ENCODE results near the gene GLIS2. TPM values are rescaled to one million over a fixed set of nuclear protein-coding genes. Genes with fewer than 3 reads are reported as not detected.
"Not testable (repeated sequence)": the region's sequence is repeated elsewhere in the genome, so short reads cannot be mapped to it uniquely, and the experiment has no call there.

Gene GLIS2
- polyA plus RNA-seq, 2 of the 4 experiments (the other 2 are of a cell fraction): 5.5 to 15.8 TPM

DNA sequence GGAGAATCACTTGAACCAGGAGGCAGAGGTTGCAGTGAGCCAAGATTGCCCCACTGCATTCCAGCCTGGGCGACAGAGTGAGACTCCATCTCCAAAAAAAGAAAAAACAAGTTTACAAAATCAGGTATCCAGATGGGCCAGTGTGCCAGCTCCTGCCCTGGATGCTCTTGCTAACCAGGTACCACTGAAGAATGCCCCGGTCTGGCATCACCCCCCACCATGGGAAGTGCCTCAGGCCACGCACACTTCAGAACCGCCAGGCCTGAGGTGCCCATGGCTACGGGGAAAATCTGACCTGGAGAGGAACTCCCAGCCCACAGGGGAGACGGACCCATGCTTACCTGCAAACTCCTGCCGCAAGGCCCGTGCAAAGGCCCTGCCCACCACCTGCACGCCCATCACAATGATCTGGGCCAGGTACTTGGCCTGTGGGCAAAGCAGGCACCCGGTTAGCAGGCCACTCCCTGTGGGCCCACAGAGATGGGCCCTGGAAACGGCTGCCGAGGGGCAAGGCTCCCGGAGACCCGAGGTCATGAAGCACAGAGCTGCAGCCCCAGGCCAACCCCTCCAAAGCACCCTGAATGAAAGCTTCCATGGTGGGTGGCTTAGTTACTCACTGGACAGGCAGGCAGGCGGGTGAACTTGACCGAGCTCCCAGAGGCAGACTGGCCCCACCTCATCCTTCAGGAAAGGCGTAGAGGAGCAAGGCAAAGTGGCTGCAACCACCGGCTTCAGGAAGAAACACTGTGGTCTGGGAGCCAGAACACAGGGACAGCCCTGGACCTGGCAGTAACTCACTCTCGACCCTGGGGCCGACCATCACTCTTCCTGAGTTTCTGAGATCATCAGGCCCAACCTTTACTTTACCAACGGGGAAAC lies 27.2 kb downstream of the GLIS2 start (continued):
- TF ChIP-seq, protein P1, sequence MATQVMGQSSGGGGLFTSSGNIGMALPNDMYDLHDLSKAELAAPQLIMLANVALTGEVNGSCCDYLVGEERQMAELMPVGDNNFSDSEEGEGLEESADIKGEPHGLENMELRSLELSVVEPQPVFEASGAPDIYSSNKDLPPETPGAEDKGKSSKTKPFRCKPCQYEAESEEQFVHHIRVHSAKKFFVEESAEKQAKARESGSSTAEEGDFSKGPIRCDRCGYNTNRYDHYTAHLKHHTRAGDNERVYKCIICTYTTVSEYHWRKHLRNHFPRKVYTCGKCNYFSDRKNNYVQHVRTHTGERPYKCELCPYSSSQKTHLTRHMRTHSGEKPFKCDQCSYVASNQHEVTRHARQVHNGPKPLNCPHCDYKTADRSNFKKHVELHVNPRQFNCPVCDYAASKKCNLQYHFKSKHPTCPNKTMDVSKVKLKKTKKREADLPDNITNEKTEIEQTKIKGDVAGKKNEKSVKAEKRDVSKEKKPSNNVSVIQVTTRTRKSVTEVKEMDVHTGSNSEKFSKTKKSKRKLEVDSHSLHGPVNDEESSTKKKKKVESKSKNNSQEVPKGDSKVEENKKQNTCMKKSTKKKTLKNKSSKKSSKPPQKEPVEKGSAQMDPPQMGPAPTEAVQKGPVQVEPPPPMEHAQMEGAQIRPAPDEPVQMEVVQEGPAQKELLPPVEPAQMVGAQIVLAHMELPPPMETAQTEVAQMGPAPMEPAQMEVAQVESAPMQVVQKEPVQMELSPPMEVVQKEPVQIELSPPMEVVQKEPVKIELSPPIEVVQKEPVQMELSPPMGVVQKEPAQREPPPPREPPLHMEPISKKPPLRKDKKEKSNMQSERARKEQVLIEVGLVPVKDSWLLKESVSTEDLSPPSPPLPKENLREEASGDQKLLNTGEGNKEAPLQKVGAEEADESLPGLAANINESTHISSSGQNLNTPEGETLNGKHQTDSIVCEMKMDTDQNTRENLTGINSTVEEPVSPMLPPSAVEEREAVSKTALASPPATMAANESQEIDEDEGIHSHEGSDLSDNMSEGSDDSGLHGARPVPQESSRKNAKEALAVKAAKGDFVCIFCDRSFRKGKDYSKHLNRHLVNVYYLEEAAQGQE (IDR thresholded peaks at IDR 0.05): no peak
- TF ChIP-seq EP300 (IDR thresholded peaks at IDR 0.05): no peak
- TF ChIP-seq HOXA7 (CRISPR knock-in tag; IDR thresholded peaks at IDR 0.05): no peak
- TF ChIP-seq RFX5 (IDR thresholded peaks at IDR 0.05): no peak
- no peak for TF ChIP-seq POLR2A (IDR thresholded peaks at IDR 0.05; ENCODE audit: low read length)
- no peak for TF ChIP-seq KDM5A (IDR thresholded peaks at IDR 0.05)
- no peak for TF ChIP-seq POLR2AphosphoS2 (conservative IDR thresholded peaks at IDR 0.05; ENCODE audit: low read length)

DNA sequence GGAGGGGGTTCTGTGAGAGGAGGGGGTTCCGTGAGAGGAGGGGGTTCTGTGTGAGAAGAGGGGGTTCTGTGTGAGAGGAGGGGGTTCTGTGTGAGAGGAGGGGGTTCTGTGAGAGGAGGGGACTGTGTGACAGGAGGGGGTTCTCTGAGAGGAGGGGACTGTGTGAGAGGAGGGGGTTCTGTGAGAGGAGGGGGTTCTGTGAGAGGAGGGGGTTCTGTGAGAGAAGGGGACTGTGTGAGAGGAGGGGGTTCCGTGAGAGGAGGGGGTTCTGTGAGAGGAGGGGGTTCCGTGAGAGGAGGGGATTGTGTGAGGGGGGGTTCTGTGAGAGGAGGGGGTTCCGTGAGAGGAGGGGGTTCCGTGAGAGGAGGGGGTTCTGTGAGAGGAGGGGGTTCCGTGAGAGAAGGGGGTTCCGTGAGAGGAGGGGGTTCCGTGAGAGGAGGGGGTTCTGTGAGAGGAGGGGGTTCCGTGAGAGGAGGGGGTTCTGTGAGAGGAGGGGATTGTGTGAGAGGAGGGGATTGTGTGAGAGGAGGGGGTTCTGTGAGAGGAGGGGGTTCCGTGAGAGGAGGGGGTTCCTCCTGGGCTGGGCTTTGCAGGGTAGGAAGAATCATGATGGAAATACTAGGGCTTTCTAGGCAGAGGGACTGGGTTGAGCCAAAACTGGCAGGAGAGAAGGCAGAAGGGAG lies 28.6 kb downstream of the GLIS2 start:
- CTCF ChIA-PET: interaction anchor here (1.2 to 12.6 kb wide), 5 partner anchors 15 to 60 kb away, joined by 3 to 231 read pairs (median 59); no protein-coding TSS in a partner anchor
- H3K4me3 ChIP-seq; H3K27ac ChIP-seq; FAIRE-seq; H3K9me3 ChIP-seq; DNase-seq (ENCODE audit: low read depth in 1 of 2, low spot score in 1 of 2); H3K4me2 ChIP-seq; POLR2A ChIA-PET: not testable (repeated sequence)
- WGBS (ENCODE audit: missing lambda C conversion rate): 25% methylated on average over 1 of the region's 10 CpGs
- ATAC-seq: peak in 1 of 2 experiments; percentile 43; a peak in 2 of 6 replicates
- H3K4me1 ChIP-seq: peaks cover 26% of the 10 kb centered on the region

DNA sequence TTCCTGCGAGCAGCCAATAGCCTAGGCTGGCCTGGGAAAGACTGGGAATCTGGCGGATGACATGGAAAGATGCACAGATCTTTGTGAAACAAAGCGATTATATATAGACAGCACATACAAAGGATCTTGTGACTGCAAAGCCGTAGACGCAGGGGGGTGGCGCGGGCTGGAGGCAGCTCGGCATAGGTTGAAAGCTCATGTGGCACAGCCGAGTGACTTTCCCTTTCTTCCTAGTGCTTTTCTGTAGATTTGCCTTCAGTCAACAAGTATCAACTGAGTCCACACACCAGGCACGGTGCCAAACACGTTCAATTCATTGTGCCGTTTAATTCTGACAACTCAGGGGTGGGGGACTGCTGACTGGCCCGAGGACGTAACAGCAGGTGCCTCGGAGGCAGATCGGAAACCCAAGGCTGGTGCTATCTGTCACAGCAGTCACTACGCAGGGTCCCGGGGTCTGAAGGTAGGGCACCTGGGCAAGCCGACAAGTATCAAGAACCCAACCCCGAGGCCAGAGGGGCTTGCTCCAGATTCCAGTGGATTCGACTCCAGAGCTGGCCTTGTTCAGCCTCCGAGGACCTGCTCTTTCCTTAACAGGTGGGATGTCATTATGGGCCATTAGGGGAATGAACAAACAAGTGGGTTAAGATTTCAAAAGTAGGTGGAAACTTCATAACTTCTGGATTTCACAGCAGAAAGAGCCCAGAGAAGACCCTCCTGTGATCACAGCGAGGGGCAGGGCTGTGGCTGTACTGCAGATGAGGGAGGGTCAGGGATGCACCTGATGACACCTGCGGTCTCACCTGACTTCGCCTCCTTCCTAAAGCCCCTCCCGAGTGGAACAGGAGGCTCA lies 29.3 kb downstream of the GLIS2 start:
- FAIRE-seq: no peak
- ChIA-PET CTCF (interaction anchor here (0.8 to 12.6 kb wide), 5 partner anchors 14 to 91 kb away, joined by 3 to 231 read pairs (median 4); no protein-coding TSS in a partner anchor), POLR2A (interaction anchor here (1.7 kb wide), 1 partner anchor 9 kb away, joined by 4 read pairs; no protein-coding TSS in a partner anchor)
- peak; percentile 3 to 41; a peak in 5 of 6 replicates for ATAC-seq
- Histone ChIP-seq H3K4me3 (no peak overlapping the region), H3K9me3 (no peaks in the 10 kb centered on the region), H3K4me2 (peak overlapping the region; percentile 4; the same call in 2 of the 3 replicates), H3K27ac (no peak overlapping the region), H3K4me1 (peaks cover 29% of the 10 kb centered on the region)
- 71% methylated on average over 26 of the region's 26 CpGs for WGBS (ENCODE audit: missing lambda C conversion rate)
- DNase-seq (ENCODE audit: low read depth in 1 of 2, low spot score in 1 of 2): peak in 1 of 2 experiments; percentile 44
- TF ChIP-seq RAD21 (conservative IDR thresholded peaks at IDR 0.05 in 1 of 2, IDR thresholded peaks at IDR 0.05 in 1 of 2) (no peak), MAFK (IDR thresholded peaks at IDR 0.05; ENCODE audit: partially characterized antibody) (no peak), HOXB5 (CRISPR knock-in tag; IDR thresholded peaks at IDR 0.05) (no peak), ZSCAN20 (CRISPR knock-in tag; IDR thresholded peaks at IDR 0.05) (no peak)
- TF ChIP-seq, protein P2, sequence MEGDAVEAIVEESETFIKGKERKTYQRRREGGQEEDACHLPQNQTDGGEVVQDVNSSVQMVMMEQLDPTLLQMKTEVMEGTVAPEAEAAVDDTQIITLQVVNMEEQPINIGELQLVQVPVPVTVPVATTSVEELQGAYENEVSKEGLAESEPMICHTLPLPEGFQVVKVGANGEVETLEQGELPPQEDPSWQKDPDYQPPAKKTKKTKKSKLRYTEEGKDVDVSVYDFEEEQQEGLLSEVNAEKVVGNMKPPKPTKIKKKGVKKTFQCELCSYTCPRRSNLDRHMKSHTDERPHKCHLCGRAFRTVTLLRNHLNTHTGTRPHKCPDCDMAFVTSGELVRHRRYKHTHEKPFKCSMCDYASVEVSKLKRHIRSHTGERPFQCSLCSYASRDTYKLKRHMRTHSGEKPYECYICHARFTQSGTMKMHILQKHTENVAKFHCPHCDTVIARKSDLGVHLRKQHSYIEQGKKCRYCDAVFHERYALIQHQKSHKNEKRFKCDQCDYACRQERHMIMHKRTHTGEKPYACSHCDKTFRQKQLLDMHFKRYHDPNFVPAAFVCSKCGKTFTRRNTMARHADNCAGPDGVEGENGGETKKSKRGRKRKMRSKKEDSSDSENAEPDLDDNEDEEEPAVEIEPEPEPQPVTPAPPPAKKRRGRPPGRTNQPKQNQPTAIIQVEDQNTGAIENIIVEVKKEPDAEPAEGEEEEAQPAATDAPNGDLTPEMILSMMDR (IDR thresholded peaks at IDR 0.05): no peak

All from A549 (cell line).